Rectal smooth muscle tissue (tissue), 1 donor: ENCODE measurements around the gene EEPD1.
"Not testable (repeated sequence)": the region's sequence is repeated elsewhere in the genome, so short reads cannot be mapped to it uniquely, and the experiment has no call there.

Experiments
- H3K27ac ChIP-seq: one replicate; pipeline ENCODE4 v1.7.0; 2013; ENCODE audit warnings: low read depth, low read length, inconsistent platforms
- H3K27me3 ChIP-seq: one replicate; pipeline ENCODE4 v1.7.0; 2013; ENCODE audit warnings: low read length; ENCODE audit not compliant: control insufficient read depth, insufficient read depth
- H3K36me3 ChIP-seq: one replicate; pipeline ENCODE4 v1.7.0; 2013; ENCODE audit warnings: low read length; ENCODE audit not compliant: control insufficient read depth, insufficient read depth
- H3K4me1 ChIP-seq: one replicate; pipeline ENCODE4 v1.7.0; 2013; ENCODE audit warnings: low read length; ENCODE audit not compliant: control insufficient read depth, insufficient read depth
- H3K4me3 ChIP-seq: one replicate; pipeline ENCODE4 v1.7.0; 2013; ENCODE audit warnings: low read length
- H3K9ac ChIP-seq: one replicate; pipeline ENCODE4 v1.7.0; 2013; ENCODE audit warnings: low read length

EEPD1 gene

DNA sequence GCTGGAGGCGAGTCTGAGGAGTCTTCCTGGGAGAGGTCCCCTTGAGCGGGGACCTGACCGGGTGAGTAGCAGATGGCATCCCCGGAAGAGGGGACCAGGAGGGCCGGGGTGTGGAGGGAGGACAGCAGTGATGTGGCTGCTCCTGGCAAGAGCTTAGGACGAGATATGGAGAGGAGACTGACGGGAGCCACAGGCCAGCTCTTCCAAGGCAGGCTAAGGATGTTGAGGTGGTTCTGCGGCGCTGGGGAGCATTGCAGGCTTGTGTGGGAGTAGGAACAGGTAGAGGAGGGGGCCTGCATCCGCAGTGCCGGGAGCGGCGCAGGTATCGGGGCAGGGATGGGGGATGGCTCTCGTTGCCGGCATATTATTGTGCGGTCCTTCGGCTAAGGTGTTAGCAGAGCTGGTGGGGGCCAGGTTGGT is 159.9 kb downstream of the EEPD1 start:
- Histone ChIP-seq H3K9ac (no peak overlapping the region), H3K36me3 (no peaks in the 10 kb centered on the region), H3K4me1 (no peaks in the 10 kb centered on the region), H3K27ac (no peak overlapping the region), H3K4me3 (no peak overlapping the region), H3K27me3 (no peaks in the 10 kb centered on the region)

DNA sequence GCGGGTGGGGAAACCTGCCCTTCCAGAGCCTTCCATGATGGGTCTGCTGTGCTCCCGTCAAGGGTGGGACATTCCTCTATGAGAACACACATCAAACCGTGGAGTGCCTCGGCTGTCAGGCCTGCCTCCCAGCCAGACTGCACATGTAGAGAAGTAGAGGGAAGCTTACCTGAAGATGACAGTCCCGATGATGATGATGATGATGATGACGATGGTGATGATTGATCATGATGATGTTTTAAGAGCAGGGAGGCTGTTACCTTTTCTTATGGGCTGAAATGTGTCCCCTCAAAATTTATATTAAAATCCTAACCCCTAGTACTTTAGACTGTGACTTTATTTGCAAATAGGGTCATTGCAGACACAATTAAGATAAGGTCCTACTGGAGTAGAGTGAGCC is 160.6 kb downstream of the EEPD1 start:
- Histone ChIP-seq H3K4me3 (no peak overlapping the region), H3K27ac (no peak overlapping the region), H3K9ac (no peak overlapping the region), H3K36me3 (no peaks in the 10 kb centered on the region), H3K27me3 (no peaks in the 10 kb centered on the region), H3K4me1 (no peaks in the 10 kb centered on the region)

DNA sequence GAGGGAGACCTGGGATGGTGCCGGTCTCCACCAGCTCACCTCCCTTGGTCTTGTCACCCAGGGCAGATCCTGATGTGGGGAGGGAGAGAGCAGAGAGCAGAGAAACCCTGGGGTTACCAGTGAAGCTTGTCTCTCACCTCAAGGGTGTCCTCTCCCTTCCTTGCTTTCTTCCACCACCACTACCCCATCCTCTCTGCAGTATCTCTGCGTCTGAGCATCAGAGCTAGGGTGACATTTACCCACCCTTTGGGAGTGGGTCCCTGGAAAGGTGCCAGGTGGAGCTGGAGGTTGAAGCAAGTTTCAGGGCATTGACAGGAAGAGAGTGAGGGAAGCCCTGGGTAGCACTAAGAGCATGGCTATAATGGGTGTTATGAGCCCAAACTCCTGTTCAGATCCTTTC is 161.4 kb downstream of the EEPD1 start:
- Histone ChIP-seq H3K9ac (no peak overlapping the region), H3K27me3 (no peaks in the 10 kb centered on the region), H3K27ac (no peak overlapping the region), H3K4me1 (no peaks in the 10 kb centered on the region), H3K4me3 (no peak overlapping the region), H3K36me3 (no peaks in the 10 kb centered on the region)

DNA sequence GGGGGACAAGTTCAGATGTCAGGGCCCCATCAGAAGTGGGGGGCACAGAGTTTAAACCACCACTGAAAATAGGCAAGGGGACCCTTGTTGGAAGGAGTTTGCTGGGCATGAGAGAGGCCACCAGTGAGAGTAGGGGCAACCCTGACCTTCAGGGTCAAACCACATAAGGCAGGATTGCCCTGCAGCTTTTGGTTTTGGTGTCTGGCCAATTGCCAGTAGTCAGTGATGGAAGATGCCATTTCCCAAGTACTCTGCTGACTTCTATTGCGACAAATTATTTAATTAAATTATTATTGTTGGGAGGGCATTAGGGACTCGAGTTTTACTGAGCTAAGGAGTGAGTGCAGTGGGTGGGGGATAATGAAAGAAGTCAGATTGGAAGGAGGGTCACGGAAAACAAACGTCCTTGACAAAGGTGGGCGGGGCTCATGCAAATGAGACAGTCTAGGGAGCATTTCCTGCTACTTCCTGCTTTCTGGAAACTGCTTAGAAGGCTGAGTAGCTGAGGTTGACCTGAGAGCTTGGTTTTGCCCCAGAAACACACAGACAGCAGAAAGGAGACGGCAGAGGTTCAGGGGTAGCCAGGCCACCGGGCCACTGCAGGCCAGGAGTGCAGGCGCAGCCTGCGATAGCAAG is 162.4 kb downstream of the EEPD1 start:
- H3K4me3 ChIP-seq = no peak overlapping the region
- no peak overlapping the region for H3K27ac ChIP-seq
- no peaks in the 10 kb centered on the region for H3K36me3 ChIP-seq
- H3K27me3 ChIP-seq = no peaks in the 10 kb centered on the region
- no peaks in the 10 kb centered on the region for H3K4me1 ChIP-seq
- H3K9ac ChIP-seq = no peak overlapping the region

DNA sequence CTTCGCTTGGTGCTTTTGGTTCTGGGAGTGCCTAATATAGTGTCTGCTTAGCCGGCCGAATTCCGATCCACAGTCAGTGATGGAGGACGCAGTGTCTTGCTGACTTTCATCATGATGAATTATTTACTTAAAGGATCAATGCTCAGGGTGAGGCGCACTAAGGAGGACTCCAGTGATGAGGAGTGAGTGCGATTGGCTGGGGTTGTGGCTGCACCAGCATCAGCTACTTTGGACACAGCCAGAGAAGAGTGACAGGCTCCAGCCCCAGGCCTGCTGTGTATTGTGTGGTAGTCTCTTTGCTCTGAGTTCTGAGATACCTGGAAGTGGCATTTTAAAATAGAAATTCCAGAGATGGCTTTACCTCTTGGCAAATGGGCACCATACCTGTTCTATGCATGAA is 163.3 kb downstream of the EEPD1 start:
- H3K27me3 ChIP-seq = no peaks in the 10 kb centered on the region
- no peak overlapping the region for H3K9ac ChIP-seq
- no peak overlapping the region for H3K4me3 ChIP-seq
- H3K4me1 ChIP-seq = no peaks in the 10 kb centered on the region
- H3K36me3 ChIP-seq = no peaks in the 10 kb centered on the region
- H3K27ac ChIP-seq = no peak overlapping the region

DNA sequence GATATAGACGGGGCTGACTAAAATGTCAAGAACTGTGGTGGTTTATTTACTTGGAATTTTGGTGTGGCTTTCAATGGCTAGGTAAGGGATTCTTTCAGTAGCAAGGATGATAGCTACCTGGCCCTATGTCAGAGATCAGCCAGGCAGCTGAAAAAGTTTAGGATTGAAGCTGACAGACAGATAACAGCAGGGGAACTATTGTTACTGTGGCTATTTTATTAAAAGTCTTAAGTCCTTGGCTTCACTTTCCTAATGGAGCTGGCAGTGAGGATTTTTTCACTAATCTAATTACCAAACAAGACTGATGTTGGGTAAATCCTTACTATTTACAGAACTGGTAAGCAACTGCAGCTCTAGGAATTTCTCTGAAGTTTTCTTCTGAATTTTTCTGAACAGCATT is 164.2 kb downstream of the EEPD1 start:
- H3K4me3 ChIP-seq = no peak overlapping the region
- no peaks in the 10 kb centered on the region for H3K36me3 ChIP-seq
- H3K27me3 ChIP-seq = no peaks in the 10 kb centered on the region
- no peaks in the 10 kb centered on the region for H3K4me1 ChIP-seq
- H3K9ac ChIP-seq = no peak overlapping the region
- H3K27ac ChIP-seq = no peak overlapping the region

DNA sequence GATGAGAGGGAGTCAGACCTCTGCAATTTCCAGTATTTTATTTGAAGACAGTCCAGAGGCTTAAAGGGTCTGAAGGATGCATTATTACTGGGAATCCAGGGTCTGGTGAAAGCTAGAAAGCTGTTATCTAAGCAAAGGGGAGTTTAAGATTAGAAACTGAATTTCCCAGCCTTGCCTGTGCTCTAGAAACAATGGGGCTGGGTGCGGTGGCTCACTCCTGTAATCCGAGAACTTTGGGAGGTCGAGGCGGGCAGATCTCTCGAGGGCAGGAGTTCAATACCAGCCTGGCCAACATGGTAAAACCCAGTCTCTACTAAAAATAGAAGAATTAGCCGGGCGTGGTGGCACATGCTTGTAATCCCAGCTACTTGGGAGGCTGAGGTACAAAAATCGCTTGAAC is 165.1 kb downstream of the EEPD1 start:
- Histone ChIP-seq H3K36me3 (no peaks in the 10 kb centered on the region), H3K27me3 (no peaks in the 10 kb centered on the region), H3K27ac (no peak overlapping the region), H3K9ac (no peak overlapping the region), H3K4me1 (no peaks in the 10 kb centered on the region), H3K4me3 (no peak overlapping the region)

DNA sequence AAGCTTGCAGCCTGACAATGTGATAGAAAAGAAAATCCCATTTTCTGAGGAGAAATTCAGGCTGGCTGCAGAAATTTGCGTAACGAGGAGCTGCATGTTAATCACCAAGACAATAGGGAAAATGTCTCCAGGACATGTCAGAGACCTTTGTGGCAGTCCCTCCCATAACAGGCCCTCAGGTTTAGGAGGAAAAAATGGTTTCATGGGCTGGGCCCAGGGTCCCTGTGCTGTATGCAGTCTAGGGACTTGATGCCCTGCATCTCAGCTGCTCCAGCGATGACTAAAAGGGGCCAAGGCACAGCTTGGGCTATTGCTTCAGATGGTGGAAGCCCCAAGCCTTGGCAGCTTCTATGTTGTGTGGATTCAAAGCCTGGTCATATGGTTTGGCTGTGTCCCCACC is 168.2 kb downstream of the EEPD1 start:
- not testable (repeated sequence) for H3K9ac ChIP-seq

DNA sequence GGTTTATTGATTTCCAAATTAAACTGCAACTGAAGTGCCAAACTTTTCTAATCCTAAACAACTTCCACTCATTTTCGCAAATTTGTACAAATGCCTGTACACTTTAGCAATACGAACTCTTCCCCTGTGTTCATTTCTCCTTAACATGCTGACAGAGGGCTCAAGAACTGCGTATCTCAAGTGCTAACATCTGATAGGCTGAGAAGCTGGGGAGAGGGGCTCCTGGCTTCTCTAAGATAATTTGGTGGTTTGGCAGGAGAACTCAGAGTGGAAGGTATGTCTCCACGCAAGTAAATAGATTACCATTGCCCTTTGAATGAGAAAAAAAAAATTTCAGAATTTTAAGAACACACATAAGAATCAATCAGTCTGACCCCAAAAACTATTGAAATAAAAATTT is 183.3 kb downstream of the EEPD1 start:
- Histone ChIP-seq H3K27me3 (no peaks in the 10 kb centered on the region), H3K9ac (no peak overlapping the region), H3K36me3 (no peaks in the 10 kb centered on the region), H3K27ac (no peak overlapping the region), H3K4me1 (no peaks in the 10 kb centered on the region), H3K4me3 (no peak overlapping the region)

More for the DNA sequence above, 168.2 kb downstream of the EEPD1 start:
- not testable (repeated sequence) for H3K27me3 ChIP-seq, H3K36me3 ChIP-seq, H3K27ac ChIP-seq, H3K4me3 ChIP-seq, H3K4me1 ChIP-seq

DNA sequence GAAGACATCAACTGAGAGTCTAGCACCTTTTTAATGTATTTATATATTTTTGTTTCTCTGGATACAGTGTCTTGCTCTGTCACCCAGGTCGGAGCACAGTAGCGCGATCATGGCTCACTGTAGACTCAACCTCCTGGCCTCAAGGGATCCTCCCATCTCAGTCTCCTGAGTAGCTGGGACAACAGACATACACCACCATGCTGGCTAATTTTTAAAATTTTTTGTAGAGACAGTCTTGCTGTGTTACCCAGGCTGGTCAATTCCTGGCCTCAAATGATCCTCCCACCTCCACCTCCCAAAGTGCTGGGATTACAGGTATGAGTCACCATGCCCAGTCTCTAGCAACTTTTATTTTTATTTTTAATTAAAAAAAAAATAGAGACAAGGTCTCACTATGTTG is 185.2 kb downstream of the EEPD1 start:
- H3K27me3 ChIP-seq = no peaks in the 10 kb centered on the region
- no peaks in the 10 kb centered on the region for H3K4me1 ChIP-seq
- no peaks in the 10 kb centered on the region for H3K36me3 ChIP-seq
- no peak overlapping the region for H3K27ac ChIP-seq
- H3K9ac ChIP-seq = no peak overlapping the region
- no peak overlapping the region for H3K4me3 ChIP-seq

DNA sequence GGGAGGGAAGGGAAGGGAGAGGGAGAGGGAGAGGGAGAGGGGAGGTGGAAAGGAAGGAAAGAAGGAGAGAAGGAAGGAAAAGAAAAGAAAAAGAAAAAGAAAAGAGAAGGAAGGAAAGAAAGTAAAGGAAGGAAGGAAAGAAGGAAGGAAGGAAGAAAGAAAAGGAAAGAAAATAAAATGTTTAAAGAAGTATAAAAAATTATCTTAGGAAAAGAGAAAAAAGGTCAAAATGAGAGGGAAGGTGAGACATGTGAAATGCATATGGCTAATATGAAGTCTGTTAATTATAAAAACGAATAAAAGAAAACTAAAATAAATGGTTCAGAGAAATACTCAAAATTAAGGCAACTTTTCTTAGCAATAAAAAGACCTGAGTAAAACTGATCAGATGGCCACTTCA is 190.5 kb downstream of the EEPD1 start:
- H3K27ac ChIP-seq = no peak overlapping the region
- no peak overlapping the region for H3K9ac ChIP-seq
- no peaks in the 10 kb centered on the region for H3K36me3 ChIP-seq
- no peaks in the 10 kb centered on the region for H3K27me3 ChIP-seq
- H3K4me1 ChIP-seq = no peaks in the 10 kb centered on the region
- H3K4me3 ChIP-seq = no peak overlapping the region

DNA sequence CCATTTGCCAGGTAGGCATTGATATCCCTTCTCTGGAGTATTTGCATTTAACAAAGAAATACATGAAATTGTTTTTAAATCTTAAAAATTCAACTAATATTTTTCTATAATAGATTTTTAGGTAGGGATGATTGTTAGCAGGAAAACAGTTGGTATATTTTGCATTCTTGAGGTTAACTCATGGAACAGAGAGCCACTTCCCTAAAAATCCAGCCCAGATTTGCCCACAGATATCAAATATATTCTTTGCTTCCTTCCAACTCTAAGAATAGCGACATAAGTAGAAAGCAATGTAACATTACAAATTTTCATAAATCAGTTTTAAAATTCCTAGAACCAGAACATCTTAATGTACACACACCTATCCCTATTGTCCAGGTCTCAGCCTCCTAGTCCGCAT is 191.6 kb downstream of the EEPD1 start:
- Histone ChIP-seq H3K9ac (no peak overlapping the region), H3K4me3 (no peak overlapping the region), H3K4me1 (no peaks in the 10 kb centered on the region), H3K36me3 (no peaks in the 10 kb centered on the region), H3K27me3 (no peaks in the 10 kb centered on the region), H3K27ac (no peak overlapping the region)

DNA sequence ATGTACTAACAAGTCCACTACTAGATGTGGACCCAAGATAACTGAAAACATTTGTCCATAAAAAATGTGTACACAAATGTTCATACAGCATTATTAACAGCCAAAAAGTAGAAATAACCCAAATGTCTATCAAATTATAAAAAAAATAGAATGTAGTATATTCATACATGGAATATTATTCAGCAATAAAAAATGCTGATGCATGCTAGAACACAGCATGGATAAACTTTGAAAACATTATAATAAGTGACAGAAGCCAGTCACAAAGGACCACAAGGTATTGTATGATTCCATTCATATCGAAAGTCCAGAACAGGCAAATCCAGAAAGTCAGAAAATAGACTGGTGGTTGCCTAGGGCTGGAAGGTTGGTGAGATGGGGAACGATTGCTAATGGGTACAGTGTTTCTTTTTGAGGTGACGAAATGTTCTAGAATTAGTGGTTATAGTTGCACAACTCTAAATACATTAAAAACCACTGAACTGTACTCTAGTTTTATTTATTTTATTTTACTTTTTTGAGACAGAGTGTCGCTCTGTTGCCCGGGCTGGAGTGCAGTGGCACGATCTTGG is 193.3 kb downstream of the EEPD1 start:
- no peaks in the 10 kb centered on the region for H3K4me1 ChIP-seq
- H3K36me3 ChIP-seq = no peaks in the 10 kb centered on the region
- H3K27ac ChIP-seq = no peak overlapping the region
- no peak overlapping the region for H3K4me3 ChIP-seq
- H3K27me3 ChIP-seq = no peaks in the 10 kb centered on the region
- H3K9ac ChIP-seq = no peak overlapping the region
